Epithelial cell of prostate (primary cell): ENCODE measurements around the gene PGBD5.
"Not testable (repeated sequence)": the region's sequence is repeated elsewhere in the genome, so short reads cannot be mapped to it uniquely, and the experiment has no call there.

ENCODE experiments used
- DNase-seq: peaks from one replicate; pipeline ENCODE4 v3.0.0-alpha.2; 2011; ENCODE audit warnings: low read depth, low spot score
- H3K27ac ChIP-seq: fragments of 450-650 bp; 2 replicates; pipeline ENCODE4 v1.5.1; 2017; ENCODE audit warnings: mild to moderate bottlenecking

PGBD5 gene

GRCh38 chr1:230425252-230426091 is 660 bp downstream of the PGBD5 start:
- H3K27ac ChIP-seq: no peak overlapping the region
- no peak for DNase-seq

GRCh38 chr1:230424391-230425251 is 1.5 kb downstream of the PGBD5 start:
- no peak overlapping the region for H3K27ac ChIP-seq
- peak; percentile 24 for DNase-seq

DNA sequence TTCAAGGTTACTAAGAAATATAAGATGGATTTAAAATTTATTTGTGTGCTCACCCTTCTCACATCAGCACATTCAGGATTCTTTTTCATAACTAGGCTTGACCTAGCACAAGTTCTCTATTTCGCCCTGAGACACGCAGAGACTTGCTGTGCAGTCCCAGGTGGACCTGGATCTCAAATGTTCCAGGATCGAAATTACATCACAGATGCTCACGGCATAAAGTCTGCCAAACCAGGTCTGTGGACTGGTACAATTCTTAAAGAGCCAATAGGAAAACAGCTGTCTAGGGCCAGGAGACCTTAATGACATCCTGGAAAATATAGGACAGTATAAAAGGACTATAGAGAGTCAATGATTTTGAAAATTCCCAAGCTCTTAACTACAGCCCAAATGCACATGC is 2.2 kb downstream of the PGBD5 start:
- DNase-seq: no peak
- H3K27ac ChIP-seq: no peak overlapping the region

DNA sequence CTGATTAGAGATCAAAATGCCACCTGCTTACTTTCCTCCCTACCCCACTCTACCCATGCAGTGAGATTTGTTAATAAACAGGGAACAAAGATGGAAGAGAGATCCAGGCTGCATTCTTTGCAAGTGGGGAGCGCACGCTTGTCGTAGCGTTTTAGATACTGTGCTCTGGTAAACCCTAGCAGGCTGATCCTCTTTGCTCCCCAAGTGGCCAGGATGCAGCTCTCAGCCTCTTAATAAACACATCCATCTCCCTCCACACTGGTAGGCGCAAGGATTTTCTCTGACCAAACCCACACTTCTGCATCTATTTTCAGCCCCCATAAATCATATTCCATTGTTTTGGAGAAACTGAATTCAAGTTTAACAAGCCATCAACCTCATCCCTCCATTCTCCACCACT is 2.9 kb downstream of the PGBD5 start:
- no peak overlapping the region for H3K27ac ChIP-seq
- DNase-seq: no peak

- no peak overlapping the region for H3K27ac ChIP-seq
- no peak for DNase-seq
Observed at GRCh38 chr1:230422221-230422981, 3.7 kb downstream of the PGBD5 start.

DNA sequence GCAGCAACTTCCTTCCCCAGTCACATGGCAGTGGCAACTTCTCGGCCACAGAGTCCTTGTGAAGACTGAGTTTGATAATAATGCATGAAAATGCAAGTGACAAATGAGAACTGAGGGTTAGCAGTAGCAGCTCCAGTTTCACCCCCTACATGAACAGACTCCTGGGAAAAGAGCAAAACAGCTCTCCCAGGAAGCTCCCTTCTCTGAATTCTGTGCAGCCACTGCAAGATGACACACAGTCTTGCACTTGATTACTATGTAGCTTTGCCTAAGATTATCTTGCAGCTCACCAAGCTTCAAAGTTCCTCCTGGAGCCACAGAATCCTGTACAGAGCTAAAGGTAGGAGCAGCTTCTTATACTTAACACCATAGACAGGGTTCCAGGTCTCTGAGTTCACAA is 4.7 kb downstream of the PGBD5 start:
- no peak for DNase-seq
- no peak overlapping the region for H3K27ac ChIP-seq

DNA sequence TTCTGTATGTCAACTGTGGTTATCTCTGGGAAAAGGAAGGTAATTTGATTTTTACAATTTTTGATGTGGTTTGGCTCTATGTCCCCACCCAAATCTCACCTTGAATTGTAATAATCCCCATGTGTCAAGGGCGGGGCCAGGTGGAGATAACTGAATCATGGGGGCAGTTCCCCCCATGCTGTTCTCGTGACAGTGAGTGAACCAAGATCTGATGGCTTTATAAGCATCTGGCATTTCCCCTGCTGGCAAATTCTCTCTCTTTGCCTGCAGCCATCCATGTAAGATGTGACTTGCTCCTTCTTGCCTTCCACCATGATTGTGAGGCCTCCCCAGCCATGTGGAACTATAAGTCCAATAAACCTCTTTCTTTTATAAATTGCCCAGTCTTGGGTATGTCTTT is 5.8 kb downstream of the PGBD5 start:
- DNase-seq, H3K27ac ChIP-seq: not testable (repeated sequence)

- DNase-seq: no peak
- no peak overlapping the region for H3K27ac ChIP-seq
Observed at GRCh38 chr1:230416430-230416829, 9.7 kb downstream of the PGBD5 start.

DNA sequence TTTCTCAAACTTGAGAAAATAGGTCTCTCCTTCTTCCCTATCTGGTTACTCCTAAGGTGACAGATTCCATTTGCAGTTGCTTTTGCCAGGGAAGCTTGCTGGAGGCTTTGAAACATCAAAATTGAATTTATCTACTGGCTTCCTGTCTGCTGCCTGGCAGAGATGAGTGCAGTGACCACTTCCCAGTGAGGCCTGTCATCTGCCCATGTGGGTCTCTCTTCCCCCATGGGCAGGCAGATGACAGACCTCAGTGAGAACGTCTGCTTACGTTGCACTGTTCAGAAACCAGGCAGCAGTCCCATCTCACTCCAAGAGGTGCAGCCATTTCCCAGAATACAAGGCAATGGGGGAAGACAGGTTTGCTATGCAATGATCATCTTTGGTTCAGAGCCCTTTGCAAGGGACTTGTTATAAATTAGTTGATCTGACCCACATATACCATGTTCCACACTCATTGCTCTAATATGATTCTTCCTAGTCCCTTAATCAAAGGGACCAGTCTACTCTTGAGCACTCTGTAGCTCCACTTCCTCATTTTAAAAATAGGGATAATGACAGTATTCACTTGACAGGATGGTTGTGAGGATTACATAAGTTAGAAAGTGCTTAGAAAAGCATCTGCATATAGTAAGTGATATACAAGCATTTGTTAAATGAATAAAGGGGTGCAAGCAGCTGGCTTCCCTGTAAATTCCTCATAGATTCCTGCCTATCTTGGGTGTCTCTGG is 10.6 kb downstream of the PGBD5 start:
- no peak overlapping the region for H3K27ac ChIP-seq
- no peak for DNase-seq

- no peak for DNase-seq
- H3K27ac ChIP-seq: no peak overlapping the region
Observed at GRCh38 chr1:230414694-230415093, 11.4 kb downstream of the PGBD5 start.

DNA sequence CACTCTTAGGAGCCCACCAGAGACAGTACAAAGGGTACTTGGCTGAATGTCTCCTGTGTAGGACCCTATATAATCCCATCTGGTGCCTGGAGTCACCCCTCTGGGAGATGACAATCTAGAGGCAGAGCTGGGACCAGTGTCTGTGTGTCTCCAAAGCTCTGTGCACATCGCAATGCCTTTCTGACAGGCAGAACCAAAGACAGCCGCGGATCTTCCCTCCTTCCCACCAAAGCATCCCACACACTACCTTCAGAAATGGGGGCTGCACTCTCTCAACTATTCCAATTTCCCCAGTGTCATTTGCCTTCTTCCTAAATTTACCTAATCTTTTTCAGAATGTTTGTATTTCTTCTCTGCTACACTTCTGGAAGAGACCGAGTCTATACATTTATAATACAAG is 12.0 kb downstream of the PGBD5 start:
- DNase-seq: no peak
- H3K27ac ChIP-seq: no peak overlapping the region

- no peak overlapping the region for H3K27ac ChIP-seq
- DNase-seq: no peak
Observed at GRCh38 chr1:230413061-230413460, 13.1 kb downstream of the PGBD5 start.

- peak; percentile 86 for DNase-seq
Observed at GRCh38 chr1:230408971-230409370, 17.2 kb downstream of the PGBD5 start.

GRCh38 chr1:230407351-230407750 is 18.8 kb downstream of the PGBD5 start:
- no peak overlapping the region for H3K27ac ChIP-seq
- no peak for DNase-seq

More at GRCh38 chr1:230408971-230409370, 17.2 kb downstream of the PGBD5 start:
- peak overlapping the region; percentile 12 for H3K27ac ChIP-seq

GRCh38 chr1:230406727-230407126 is 19.4 kb downstream of the PGBD5 start:
- not testable (repeated sequence) for DNase-seq

GRCh38 chr1:230403442-230403841 is 22.7 kb downstream of the PGBD5 start:
- H3K27ac ChIP-seq: no peak overlapping the region
- no peak for DNase-seq

More at GRCh38 chr1:230406727-230407126, 19.4 kb downstream of the PGBD5 start:
- not testable (repeated sequence) for H3K27ac ChIP-seq

GRCh38 chr1:230401763-230402294 is 24.3 kb downstream of the PGBD5 start:
- no peak overlapping the region for H3K27ac ChIP-seq
- no peak for DNase-seq

GRCh38 chr1:230401101-230401500 is 25.0 kb downstream of the PGBD5 start:
- no peak overlapping the region for H3K27ac ChIP-seq
- DNase-seq: no peak

GRCh38 chr1:230400007-230400344 is 26.2 kb downstream of the PGBD5 start:
- no peak for DNase-seq
- no peak overlapping the region for H3K27ac ChIP-seq
